Kidney (tissue), 14 donors: ENCODE results near the gene UBE2U. TPM values are rescaled to one million over a fixed set of nuclear protein-coding genes. Genes with fewer than 3 reads are reported as not detected.

Source experiments
- DNase-seq, 5 donors: peaks; one replicate each; pipeline ENCODE4 v3.0.0-alpha.2; 2013 to 2020
- FAIRE-seq: peaks from 2 replicates; lab custom pipeline; 2012; peaks lifted over from hg19 to GRCh38; lab: Jason Lieb, UNC
- H3K27ac ChIP-seq, 2 donors: one replicate each; pipeline ENCODE4 v1.7.0; 2013; ENCODE audit warnings: low read depth in 2 of 2, low read length in 2 of 2, inconsistent platforms in 1 of 2
- H3K27me3 ChIP-seq: one replicate; pipeline ENCODE4 v1.7.1; 2013; ENCODE audit warnings: low read length, inconsistent platforms; ENCODE audit not compliant: control insufficient read depth, insufficient read depth
- H3K36me3 ChIP-seq, 3 donors: one replicate each; pipeline versions ENCODE4 v1.7.0 to v1.7.1; 2013; ENCODE audit warnings: low read length in 3 of 3, control low read depth in 1 of 3, inconsistent platforms in 1 of 3; ENCODE audit not compliant: insufficient read depth in 3 of 3, control insufficient read depth in 2 of 3
- H3K4me1 ChIP-seq, 3 donors: one replicate each; pipeline versions ENCODE4 v1.7.0 to v1.7.1; 2013; ENCODE audit warnings: low read length in 3 of 3, inconsistent platforms in 1 of 3, low read depth in 1 of 3; ENCODE audit not compliant: control insufficient read depth in 2 of 3, insufficient read depth in 2 of 3
- H3K4me3 ChIP-seq, 3 donors: one replicate each; pipeline versions ENCODE4 v1.7.0 to v1.8.1; 2013; ENCODE audit warnings: low read length in 3 of 3, control low read depth in 1 of 3, inconsistent platforms in 1 of 3
- H3K9ac ChIP-seq, 3 donors: one replicate each; pipeline versions ENCODE4 v1.7.0 to v1.7.1; 2013; ENCODE audit warnings: low read length in 3 of 3, control low read depth in 1 of 3, inconsistent platforms in 1 of 3
- H3K9me3 ChIP-seq, 3 donors: one replicate each; pipeline versions ENCODE4 v1.7.0 to v1.7.1; 2013; ENCODE audit warnings: low read length in 3 of 3, control low read depth in 1 of 3, inconsistent platforms in 1 of 3; ENCODE audit not compliant: control insufficient read depth in 2 of 3, insufficient read depth in 1 of 3
- CTCF ChIP-seq: IDR thresholded peaks from 3 replicates; pipeline ENCODE4 v1.5.1; 2012; ENCODE audit warnings: mild to moderate bottlenecking, moderate library complexity, borderline replicate concordance; ENCODE audit not compliant: insufficient read depth; ENCODE audit errors: extremely low read depth
- intact Hi-C: fragments of 100-400 bp; cut with DNase I; formaldehyde crosslinking; loops from one replicate; pipeline ENCODE4 v1.11.1; 2022
- polyA plus RNA-seq: library from polyadenylated mRNA; stranded (reverse); fragments of 350-450 nt; fragmentation: Illumina TruSeq; extraction: RNeasy Lipid Tissue Mini Kit (QIAGEN cat#74804); gene quantifications from one replicate; pipeline ENCODE4 v1.2.3, GENCODE V29; 2014; ENCODE audit warnings: low read depth, low replicate concordance; ENCODE audit not compliant: insufficient read depth
- total RNA-seq: library from RNA; stranded (reverse); fragmentation: NEBNext Ultra II Directional; extraction: Animal tissue kit (Norgen Biotek cat#: 25700); gene quantifications from one replicate; pipeline ENCODE4 v1.2.1, GENCODE V29; 2021
- donor health status: control.
- donor health status: control.
- donor health status: control.
- donor health status: control.
- donor health status: control.
- donor health status: DM: yes; HTN: yes; CAD: no.
- donor health status: Normal renal cell carcinoma (clear cell type).

Gene UBE2U
- total and polyA plus RNA-seq, 2 donors from 2014 or later = not detected

DNA sequence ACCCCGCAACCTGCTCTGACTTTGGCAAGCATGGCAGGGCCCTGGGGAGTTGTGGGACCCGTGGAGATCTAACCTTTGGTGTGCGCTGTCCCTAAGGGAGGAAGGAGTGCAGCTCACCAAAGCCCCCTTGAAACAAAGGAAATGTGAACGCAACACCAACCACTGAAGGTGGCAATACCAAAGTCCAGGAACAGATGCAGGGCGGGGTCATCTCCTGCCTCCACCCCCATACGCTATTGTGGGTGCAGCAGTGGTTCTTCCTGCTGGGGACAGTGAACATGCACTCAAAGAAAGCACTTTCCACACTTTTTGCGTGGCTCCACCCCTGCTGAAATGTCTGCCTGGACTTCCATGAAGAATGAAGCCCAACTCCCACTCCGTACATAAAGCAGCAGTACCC, 93.0 kb downstream of the UBE2U start:
- H3K4me3 ChIP-seq = no peak overlapping the region
- H3K9ac ChIP-seq = no peak overlapping the region
- H3K4me1 ChIP-seq = no peaks in the 10 kb centered on the region
- intact Hi-C loops = no loop called here
- DNase-seq = no peak
- no peak for TF ChIP-seq CTCF
- H3K27ac ChIP-seq = no peak overlapping the region
- no peaks in the 10 kb centered on the region for H3K9me3 ChIP-seq
- H3K36me3 ChIP-seq = no peaks in the 10 kb centered on the region
- FAIRE-seq = no peak
- no peaks in the 10 kb centered on the region for H3K27me3 ChIP-seq

- FAIRE-seq = no peak
- no peaks in the 10 kb centered on the region for H3K27me3 ChIP-seq
- intact Hi-C loops = no loop called here
- DNase-seq = no peak
- H3K36me3 ChIP-seq = no peaks in the 10 kb centered on the region
- H3K9ac ChIP-seq = no peak overlapping the region
- no peaks in the 10 kb centered on the region for H3K9me3 ChIP-seq
- TF ChIP-seq CTCF = no peak
- no peak overlapping the region for H3K4me3 ChIP-seq
- H3K27ac ChIP-seq = no peak overlapping the region
- H3K4me1 ChIP-seq = no peaks in the 10 kb centered on the region
Observed at GRCh38 chr1:64302194-64302593, 98.8 kb downstream of the UBE2U start.

DNA sequence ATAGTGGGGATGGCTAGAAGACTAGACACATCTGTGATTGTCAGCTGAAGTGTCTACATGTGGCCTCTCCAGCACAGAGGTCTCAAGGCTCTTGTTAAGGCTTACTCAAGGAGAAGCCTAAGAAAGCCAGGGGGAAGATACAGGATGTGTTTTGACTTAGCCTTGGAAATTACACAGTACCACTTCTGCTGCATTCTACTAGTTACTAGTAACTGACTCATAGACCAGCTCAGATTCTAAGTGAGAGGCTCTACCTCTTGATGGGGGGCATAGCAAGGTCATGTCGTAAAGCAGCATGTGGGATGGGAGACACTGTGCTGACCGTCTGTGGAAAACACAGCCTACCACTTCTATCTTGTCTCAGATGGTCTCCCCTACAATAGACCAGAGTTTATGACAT, 99.5 kb downstream of the UBE2U start:
- no peak overlapping the region for H3K9ac ChIP-seq
- no peak overlapping the region for H3K4me3 ChIP-seq
- no peaks in the 10 kb centered on the region for H3K36me3 ChIP-seq
- intact Hi-C loops = no loop called here
- H3K27ac ChIP-seq = no peak overlapping the region
- no peaks in the 10 kb centered on the region for H3K27me3 ChIP-seq
- no peaks in the 10 kb centered on the region for H3K9me3 ChIP-seq
- DNase-seq (no peak), FAIRE-seq (no peak)
- no peak for TF ChIP-seq CTCF
- H3K4me1 ChIP-seq = no peaks in the 10 kb centered on the region

- no peak for TF ChIP-seq CTCF
- peak in 1 of 5 donors; percentile 4 for DNase-seq
- intact Hi-C loops = no loop called here
Observed at GRCh38 chr1:64304823-64305222, 101.4 kb downstream of the UBE2U start.

More at GRCh38 chr1:64304823-64305222, 101.4 kb downstream of the UBE2U start:
- H3K27me3 ChIP-seq = no peaks in the 10 kb centered on the region
- no peak overlapping the region for H3K4me3 ChIP-seq
- no peaks in the 10 kb centered on the region for H3K4me1 ChIP-seq
- H3K27ac ChIP-seq = no peak overlapping the region
- no peak overlapping the region for H3K9ac ChIP-seq
- H3K36me3 ChIP-seq = no peaks in the 10 kb centered on the region
- FAIRE-seq = no peak
- H3K9me3 ChIP-seq = no peaks in the 10 kb centered on the region
